CD4-positive, alpha-beta T cell treated with Interleukin-17A for 1 hour (primary cell): ENCODE results near the gene CATSPERE.

ENCODE experiments used
- DNase-seq: peaks from one replicate; pipeline ENCODE4 v3.0.0-alpha.2; 2020

The CATSPERE gene, protein sequence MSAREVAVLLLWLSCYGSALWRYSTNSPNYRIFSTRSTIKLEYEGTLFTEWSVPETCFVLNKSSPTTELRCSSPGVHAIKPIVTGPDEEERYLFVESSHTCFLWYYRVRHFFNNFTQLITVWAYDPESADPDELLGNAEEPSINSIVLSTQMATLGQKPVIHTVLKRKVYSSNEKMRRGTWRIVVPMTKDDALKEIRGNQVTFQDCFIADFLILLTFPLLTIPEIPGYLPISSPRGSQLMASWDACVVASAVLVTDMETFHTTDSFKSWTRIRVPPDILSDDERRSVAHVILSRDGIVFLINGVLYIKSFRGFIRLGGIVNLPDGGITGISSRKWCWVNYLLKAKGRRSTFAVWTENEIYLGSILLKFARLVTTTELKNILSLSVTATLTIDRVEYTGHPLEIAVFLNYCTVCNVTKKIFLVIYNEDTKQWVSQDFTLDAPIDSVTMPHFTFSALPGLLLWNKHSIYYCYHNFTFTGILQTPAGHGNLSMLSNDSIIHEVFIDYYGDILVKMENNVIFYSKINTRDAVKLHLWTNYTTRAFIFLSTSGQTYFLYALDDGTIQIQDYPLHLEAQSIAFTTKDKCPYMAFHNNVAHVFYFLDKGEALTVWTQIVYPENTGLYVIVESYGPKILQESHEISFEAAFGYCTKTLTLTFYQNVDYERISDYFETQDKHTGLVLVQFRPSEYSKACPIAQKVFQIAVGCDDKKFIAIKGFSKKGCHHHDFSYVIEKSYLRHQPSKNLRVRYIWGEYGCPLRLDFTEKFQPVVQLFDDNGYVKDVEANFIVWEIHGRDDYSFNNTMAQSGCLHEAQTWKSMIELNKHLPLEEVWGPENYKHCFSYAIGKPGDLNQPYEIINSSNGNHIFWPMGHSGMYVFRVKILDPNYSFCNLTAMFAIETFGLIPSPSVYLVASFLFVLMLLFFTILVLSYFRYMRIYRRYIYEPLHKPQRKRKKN

DNA sequence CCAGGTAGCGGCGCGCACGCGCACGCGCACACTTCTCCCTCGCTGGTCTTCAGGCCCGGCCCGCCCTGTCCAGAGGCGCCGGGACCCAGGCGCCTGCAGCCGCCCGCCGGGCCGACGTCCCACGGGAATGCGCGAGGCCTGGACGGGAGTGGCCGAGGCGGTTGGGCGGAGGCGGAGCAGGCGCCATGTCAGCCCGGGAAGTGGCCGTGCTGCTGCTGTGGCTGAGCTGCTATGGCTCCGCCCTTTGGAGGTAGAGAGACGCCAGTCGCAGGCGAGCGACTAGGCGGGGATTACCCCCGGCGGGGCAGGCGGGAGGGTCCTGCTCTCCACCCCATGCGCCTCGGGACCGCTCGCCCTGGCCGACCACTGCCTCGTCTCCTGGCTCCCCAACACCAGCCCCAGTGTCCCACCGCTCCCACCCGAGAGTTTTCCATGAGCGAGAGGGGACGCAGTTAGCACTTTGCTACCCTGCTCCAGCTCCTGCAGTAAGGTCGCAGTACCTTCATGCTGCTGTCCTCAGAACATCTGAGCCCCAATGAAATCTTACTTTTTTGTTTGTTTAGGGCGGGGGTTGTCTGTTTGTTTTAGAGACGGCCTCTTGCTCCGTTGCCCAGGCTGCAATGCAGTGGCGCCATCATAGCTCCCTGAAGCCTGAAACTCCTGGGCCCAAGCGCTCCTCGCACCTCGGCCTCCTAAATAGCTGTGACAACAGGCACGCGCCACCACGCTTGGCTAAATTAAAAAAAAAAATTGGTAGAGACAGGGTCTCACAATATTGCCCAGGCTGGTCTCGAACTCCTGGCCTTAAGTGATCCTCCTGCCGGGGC lies at the start of gene CATSPERE:
TSS of gene CATSPERE (plus strand) at position 29 of the 827 bp plus-strand sequence. CDS start at position 186, 157 bp downstream.
- peak; percentile 77 for DNase-seq

DNA sequence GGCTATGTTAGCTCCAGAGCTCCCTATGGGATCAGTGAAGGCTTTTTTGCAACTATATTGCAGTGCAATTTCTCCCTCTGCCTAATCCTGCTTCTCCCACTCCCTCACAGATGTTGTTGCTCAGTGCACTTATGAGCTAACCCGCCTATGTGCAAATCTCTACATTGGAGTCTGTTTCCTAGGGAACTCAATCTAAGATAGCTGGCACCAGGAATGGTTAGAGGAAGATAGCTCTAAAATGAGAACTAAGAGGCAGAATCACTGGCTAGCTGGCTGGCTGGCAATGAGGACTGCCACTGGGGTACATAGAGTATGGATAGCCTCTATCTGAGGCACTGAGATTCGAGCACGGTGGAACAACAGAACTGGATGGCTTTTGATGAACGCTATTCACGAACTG lies 48.9 kb upstream of the CATSPERE start:
- no peak for DNase-seq

DNA sequence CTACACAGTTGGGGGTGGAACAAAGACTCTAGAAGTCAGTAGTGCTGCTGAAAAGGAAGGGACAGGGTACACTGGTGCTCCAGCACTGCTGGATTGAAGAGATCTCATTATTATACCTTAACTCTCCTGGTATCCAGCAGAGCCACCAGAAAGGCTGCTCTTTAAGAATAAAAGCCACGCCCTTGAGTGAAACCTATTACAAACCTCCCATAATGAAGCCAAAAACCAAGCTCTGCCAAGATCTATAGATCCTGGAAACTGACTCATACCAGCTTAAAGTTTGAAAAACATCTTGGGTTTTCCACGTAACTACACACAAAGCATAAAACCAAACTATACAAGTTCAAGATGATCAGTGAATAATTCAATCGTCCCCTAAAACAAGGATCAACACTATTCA lies 47.3 kb upstream of the CATSPERE start:
- no peak for DNase-seq

DNA sequence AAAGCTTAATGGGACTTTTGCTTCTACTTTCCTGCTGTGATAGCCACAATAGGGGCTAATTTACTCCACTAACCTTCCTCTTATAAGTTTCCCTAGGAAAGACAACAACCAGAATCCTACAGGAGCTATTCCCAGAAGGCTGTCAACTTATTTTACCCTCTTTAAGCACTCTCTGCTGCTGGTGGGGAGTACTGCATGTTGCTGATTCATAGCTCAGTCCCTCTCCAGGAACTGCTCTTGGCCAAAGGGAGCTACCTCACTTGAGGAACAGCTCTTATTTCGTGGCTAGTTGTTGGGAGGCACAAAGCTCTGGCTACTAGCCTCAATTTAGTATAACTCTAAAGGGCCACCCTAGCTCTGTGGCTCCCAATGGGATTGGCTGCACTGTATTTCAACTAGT lies 46.5 kb upstream of the CATSPERE start:
- no peak for DNase-seq

DNA sequence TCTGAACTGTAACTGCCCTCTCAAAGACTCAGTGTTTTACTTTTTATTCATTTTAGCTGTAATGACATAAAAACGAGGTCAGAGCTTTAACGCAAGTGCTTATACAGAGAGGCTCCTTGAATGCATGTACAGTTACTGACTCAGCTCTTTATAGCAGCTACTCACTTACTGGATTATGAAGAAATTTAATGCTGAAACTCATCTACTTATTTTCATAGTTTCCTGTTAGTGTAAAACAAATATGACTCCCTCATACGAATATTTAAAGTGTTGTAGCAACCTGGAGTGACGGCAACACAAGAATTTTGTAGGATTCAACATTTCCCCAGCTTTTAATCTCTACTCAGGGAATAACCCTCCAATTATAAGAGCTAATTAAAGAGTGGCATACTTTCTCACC lies 42.0 kb upstream of the CATSPERE start:
- DNase-seq = no peak

DNA sequence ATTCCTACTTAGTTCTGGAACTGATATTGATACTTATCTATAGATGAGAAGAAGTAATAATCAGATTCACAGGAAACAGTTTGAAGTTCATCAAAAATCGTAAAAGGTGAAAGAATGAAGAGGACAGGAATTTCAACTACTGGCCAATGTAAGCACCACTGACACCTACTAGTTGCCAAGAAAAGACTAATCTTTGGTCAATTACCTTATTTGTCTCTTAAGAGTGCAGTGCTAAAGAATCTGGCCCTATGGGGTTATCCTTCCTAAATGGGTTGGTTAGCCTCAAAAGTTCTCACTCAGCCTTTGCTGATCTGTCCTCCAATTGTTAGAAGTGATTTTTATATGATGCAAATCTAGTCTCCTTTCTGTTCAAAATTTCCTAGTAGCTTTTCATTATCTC lies 38.9 kb upstream of the CATSPERE start:
- DNase-seq = no peak

DNA sequence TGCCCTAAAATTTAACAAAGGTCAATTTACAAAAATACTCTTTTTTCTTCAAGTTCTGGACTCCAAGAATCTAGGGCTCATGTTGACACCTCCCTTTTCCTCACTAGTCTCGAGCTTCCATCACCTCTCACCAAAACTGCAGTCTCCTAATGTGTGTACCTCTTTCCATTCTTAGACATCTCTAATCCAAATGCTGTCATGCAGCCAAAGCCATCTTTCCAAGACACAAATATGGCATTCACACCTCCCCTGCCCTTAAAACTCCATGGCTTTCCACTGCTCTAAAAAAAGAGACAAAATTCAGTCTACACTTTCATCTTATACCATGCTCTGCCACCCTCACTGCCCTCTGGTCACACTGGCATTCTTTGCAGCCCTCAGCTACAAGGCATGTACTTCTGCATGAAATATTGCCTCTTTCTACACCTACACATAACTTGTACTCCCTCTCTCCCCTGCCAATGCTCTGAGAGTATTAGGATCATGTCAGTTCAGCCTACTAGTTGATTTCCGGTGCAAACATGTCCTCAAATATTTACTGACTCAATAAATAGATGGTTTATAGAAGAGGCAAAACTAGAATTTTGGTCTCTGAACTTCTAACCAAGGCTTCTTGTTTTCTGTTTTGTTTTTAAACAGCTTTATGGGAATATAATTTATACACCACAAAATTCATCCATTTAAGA lies 36.3 kb upstream of the CATSPERE start:
- DNase-seq = no peak

DNA sequence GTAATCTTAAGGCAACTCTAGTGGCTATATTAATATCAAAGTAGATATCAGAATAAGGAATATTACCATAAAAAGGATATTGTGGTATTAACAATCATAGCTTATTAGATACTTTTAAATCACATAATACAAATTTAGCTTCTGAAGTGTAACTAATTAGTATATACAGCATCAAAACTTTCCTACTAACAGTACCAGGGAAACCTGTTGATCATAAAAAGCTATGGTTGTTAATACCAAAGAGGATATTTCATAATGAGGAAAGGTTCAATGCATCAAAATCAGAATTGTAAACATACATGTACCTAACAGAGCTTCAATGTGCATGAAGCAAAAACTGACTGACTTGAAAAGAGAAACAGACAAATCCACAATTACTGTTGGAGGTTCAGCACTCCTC lies 33.4 kb upstream of the CATSPERE start:
- no peak for DNase-seq

DNA sequence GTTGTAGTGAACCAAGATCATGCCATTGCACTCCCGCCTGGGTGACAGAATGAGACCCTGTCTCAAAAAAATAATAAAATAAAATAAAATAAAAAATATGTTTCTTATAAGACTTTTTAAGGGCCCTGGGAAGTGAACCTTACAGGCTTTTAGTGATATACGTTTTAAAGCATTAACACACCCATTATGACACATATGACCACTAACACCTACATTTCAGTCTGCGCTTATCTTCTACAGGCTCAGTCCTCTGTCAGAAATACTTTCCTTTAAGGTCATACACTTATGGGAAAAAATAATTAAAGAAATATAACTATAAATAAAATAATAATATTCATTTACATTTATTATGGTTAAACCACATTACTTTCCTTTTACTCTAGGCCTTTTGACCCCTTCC lies 31.3 kb upstream of the CATSPERE start:
- no peak for DNase-seq

DNA sequence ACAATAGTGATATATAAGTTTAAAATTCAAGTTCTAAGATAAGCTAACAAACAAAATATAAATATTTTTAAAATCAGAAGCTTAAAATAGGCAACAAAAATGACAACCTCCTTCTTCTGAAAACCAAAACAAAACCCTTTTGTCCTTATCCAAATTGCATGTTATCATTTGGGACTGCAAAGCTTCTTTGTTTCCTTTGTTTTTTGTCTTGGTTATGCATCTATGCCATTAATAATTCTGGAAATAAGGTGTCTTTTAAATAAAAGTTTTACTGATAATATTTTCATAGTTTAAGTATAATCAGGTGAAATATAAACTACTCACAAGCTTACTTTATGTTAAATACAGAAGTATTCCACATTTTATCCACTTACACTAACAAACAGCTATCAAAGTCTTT lies 29.9 kb upstream of the CATSPERE start:
- DNase-seq = no peak

DNA sequence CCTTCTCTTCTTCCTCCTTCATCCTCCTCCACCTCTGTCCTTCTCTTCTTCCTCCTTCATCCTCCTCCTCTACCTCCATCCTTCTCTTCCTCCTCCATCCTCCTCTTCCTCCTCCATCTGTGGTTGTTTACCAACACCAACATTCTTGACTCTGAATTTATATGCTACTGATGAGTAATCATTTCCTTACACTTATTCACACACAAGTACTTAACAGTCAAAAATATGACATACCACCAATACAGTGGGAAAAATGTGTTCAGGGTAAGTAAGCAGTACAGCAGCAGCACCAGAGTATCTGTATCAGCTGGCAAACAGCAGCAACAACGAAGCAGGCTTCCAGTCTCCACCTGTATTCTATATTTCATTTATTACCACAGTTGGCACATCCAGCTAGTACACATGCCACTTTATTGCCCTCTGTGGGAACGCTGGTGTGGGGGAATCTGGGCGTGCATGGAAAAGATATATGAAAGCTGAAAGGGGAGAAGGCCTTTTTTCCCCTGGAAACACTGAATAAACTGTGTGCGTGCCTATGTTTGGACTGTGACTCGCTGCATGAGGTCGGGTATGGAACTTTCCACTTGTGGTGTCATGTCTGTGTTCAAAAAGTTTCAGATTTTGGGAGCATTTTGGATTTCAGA lies 25.4 kb upstream of the CATSPERE start:
- no peak for DNase-seq

DNA sequence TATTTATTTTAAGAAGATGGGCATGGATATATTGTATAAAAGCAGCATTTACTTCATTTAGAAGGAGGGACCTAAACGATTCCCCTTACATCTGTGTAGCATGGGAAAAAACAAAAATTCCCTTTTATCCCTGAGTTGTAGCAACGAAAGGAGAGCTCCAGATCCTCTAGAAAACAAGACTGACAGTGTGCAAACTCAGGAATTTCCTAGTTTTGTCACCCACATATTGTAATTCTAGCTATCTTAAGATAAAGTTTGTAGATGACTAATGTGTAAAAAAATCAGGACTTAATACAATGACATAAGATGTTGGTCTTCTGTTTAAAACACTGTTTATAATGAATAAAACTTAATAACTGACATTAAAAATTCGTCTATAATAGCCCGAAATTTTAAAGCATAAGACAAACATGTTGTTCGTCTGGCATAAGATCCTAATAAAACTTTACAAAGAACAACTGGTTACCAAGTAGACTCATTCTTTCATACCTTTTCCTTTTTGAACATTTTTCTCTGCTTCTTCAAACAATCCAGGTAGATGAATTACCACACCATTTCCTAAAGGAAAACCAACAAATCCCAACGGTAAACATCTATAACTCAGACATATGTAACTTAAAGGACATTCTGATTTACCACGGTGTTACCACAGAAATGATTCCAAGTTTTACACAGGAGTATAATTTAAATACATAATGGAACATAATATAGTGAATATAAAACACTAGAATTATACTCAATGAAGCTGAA lies 24.6 kb upstream of the CATSPERE start:
- DNase-seq = no peak

DNA sequence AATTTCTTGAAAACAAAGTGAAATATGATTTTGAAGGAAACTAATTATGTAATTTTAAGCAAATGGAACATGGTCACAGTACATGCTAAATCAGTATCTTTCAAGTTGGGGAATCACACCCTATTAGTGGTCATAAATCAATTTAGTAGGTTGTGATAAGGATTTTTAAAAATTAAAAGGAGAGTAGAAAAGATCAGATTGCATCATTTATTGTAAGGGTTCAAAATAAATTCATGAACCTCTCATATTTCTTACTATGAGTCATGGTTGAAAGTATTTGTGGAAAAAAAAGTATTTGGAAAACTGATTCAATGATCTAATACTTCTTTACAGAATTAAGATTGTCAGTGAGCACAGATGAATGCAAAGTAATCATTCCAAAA lies 24.0 kb upstream of the CATSPERE start:
- no peak for DNase-seq

DNA sequence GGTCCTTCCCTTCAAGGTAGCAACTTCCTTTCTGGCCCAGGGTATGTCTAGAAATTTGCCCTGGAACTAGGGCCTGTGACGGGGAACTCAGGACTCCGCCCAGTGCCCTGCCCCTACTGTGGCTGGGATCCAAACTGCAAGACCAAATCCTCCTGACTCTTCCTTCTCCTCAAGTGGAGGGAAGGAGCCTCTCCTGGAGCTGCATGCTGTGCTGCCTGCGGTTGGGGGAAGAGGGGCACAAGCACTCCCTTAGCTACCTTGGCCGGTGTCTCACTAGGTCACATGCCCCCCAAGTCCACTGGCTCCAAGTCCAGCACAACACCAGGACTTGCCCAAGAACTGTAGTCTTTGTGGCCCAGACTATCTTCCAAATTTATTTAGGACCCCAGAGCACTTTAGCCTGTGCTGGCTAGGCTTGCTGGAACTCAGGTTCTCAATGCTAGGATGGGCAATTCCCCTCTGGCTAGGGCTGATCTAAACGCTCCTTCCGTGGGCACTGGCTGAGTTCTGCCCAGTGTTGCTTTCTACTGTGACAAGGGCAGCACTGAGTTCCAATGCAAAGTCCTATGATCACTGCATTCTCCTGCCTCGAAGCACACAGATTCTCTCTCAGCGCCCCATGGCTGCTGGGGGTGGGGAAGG lies 21.6 kb upstream of the CATSPERE start:
- DNase-seq = no peak

DNA sequence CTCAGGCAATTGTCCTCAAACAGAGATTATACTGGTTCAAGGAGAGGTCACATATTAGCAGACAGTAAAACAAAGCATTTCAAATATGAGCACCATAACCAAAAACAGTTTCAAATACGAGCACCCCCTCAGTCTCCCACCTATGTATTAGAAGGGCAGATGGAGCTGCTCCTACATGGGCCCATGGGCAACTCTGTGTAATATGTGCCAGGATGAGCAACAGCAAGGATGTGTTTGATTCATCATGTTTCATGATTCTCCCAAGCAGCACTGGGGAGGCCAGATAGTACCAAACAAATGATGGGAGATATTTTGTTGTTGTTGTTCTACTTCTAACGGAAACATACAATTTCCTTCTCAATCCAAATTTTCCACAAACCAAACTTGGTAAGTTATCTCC lies 18.2 kb upstream of the CATSPERE start:
- DNase-seq = no peak

DNA sequence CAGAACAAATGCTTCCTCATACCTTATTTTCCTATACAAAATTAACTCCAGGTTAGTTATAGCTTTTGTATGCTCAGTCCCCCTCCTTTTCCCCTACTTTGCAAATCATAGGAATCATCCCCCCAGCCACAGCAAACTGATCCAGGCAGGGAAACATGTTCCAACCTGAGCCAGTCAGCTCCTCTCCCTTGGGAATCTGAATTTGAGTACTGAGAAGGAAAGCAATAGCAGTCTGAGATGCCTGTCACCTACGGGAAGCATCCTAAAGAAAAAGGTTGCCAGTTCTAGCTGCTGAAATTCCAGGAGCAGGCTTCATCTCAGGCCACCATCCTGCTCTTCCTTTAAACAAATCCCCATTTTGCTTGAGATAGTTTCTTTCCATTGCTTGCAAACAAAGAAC lies 16.2 kb upstream of the CATSPERE start:
- DNase-seq = no peak

DNA sequence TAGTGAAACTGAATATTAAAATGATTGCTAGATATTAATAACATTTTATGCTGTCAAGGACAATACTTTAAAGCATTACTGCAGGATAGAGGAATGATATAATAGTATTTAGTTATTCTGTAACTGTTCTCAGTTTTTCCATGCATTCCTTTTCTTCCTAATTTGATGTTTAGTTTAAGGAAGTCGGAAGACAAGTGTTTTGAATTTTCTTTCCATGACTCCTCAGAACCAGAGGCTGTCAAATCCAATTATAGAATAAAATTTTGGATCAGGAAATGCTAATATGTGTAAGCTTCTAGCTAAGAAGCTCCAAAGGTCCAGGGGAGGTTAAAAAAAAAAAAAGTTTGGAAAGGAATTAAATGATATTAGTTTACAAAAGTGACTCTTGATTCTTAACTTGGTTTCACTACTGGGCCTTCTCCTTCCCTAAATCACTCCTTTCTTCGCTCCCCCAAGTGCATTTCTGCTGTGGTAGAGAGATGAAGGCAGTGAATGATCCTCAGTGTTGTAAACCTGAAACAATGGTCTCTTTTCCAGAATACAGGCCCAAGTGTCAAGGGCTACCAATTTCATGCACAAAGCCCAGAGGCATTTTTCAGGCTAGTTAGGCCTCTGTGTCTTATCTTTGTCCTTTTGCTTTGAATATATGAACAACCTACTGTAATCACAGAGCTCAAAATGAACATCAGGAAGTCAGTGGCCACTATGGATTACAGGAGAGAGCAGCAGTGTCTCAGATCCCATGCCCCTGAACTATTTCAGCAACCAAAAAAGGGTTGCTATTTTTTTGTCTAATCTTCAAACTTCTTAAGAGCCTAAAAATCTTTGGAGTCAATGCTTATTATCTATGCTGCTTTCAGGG lies 15.5 kb upstream of the CATSPERE start:
- no peak for DNase-seq

DNA sequence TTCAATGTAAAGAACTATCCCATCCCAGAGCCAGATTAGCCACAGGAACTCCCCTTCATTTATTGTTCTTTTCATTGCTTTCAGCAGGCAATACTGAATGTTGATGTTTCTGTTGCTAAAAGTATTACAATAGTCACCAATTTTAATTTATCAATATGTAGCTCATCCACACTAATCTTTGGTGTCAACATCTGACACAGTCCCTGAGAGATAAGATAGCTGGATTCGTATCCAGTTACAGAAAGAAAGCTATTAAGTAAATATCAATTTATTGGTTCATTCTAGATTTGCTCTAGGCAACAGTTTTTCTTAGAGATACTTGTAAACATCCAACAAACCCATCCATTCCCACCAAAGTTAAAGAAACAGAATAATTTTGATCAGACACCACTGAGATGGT lies 14.0 kb upstream of the CATSPERE start:
- no peak for DNase-seq

DNA sequence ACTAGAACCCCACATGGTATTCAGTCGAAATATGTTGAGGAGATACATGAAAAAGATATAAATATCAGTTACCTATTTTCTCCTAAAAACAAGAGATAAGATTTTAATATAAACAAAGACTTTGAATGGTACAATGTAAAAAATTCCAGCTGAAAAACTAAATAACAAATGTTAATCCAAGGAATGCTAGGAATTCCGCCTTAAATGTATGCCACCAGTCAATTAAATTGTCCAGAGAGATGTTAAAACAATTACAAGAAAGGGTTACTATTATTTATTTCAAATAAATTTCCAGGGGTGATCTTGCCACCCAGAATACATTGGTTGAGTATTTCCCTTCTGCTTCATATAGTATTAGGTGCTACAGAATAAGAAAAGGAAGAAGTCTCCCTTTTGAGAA lies 13.5 kb upstream of the CATSPERE start:
- DNase-seq = no peak
